ENCODE data around the gene TUBB4A. TPM values are rescaled to one million over a fixed set of nuclear protein-coding genes. Genes with fewer than 3 reads are reported as not detected.

The TUBB4A gene
- total and polyA plus RNA-seq, 2 of the 8 experiments (the other 6 are each of a cell fraction or from before 2014, with no cell fraction given) = 16.8 to 30.4 TPM

- no peak overlapping the region for H3K4me3 ChIP-seq (ENCODE audit: extremely low read depth in 1 of 4, insufficient read depth in 2 of 4, low read depth in 3 of 4, low read length in 4 of 4)
- DNase-seq (ENCODE audit: low read depth in 1 of 2, low spot score in 2 of 2) (no peak), FAIRE-seq (no peak)
- H3K27ac ChIP-seq (ENCODE audit: low read depth, low read length) = no peak overlapping the region
- ChIA-PET POLR2A (ENCODE audit: partially characterized antibody) (interaction anchor here (1.0 to 1.4 kb wide), 2 partner anchors 11 to 20 kb away, joined by 3 read pairs; no protein-coding TSS in a partner anchor), CTCF (ENCODE audit: partially characterized antibody) (interaction anchor here (1.0 kb wide), 1 partner anchor 8 kb away, joined by 4 read pairs; no protein-coding TSS in a partner anchor)
- no peak for TF ChIP-seq CREB1 (IDR thresholded peaks at IDR 0.05)
- TF ChIP-seq TAF1 (IDR thresholded peaks at IDR 0.05; ENCODE audit: low read depth, low read length) = no peak
- no peak for TF ChIP-seq GTF2F1 (IDR thresholded peaks at IDR 0.05; ENCODE audit: borderline replicate concordance, low read depth, low read length)
- TF ChIP-seq TAF7 (optimal IDR thresholded peaks at IDR 0.05; ENCODE audit: borderline replicate concordance, low read depth, low read length) = no peak
- no peak for TF ChIP-seq CHD1 (IDR thresholded peaks at IDR 0.05; ENCODE audit: low read depth, low read length)
- TF ChIP-seq PHF8 (conservative IDR thresholded peaks at IDR 0.05; ENCODE audit: low read depth, low read length) = no peak
- no peak for TF ChIP-seq SP1 (IDR thresholded peaks at IDR 0.05; ENCODE audit: low read depth, low read length)
- TF ChIP-seq ATF2 (IDR thresholded peaks at IDR 0.05; ENCODE audit: low read length) = no peak
- no peak for TF ChIP-seq SIRT6 (IDR thresholded peaks at IDR 0.05; ENCODE audit: low read length)
- no peak for TF ChIP-seq ASH2L (IDR thresholded peaks at IDR 0.05; ENCODE audit: low read length)
- peaks cover 0 to under 1% (median 0%) of the 10 kb centered on the region in 4 experiments; a peak in 2 of 7 replicates for H3K4me1 ChIP-seq (replicated peaks in 1 of 4; ENCODE audit: control insufficient read depth in 3 of 4, insufficient read depth in 4 of 4, low read length in 3 of 4)
- no peaks in the 10 kb centered on the region for H4K20me1 ChIP-seq (replicated peaks in 1 of 2; ENCODE audit: control insufficient read depth in 1 of 2, insufficient read depth in 2 of 2, low read length in 2 of 2)
- no peak overlapping the region for H2BK15ac ChIP-seq (ENCODE audit: low read length)
- H4K8ac ChIP-seq (ENCODE audit: extremely low read depth, insufficient read depth, low read length) = no peak overlapping the region
- H3K18ac ChIP-seq (ENCODE audit: extremely low read depth, low read length) = no peak overlapping the region
- no peak overlapping the region for H2AK5ac ChIP-seq (ENCODE audit: low read depth, low read length)
- no peak overlapping the region for H2BK20ac ChIP-seq (ENCODE audit: low read length)
- H4K91ac ChIP-seq (replicated peaks; ENCODE audit: insufficient read length, low read length) = no peak overlapping the region
- peaks cover 0 to 5% (median under 1%) of the 10 kb centered on the region in 4 experiments; a peak in 1 of 8 replicates for H3K36me3 ChIP-seq (ENCODE audit: control insufficient read depth in 2 of 4, insufficient read depth in 4 of 4, low read length in 3 of 4)
- H3K9ac ChIP-seq (replicated peaks in 1 of 4; ENCODE audit: extremely low read depth in 1 of 4, low read depth in 3 of 4, low read length in 3 of 4) = no peak overlapping the region
- no peaks in the 10 kb centered on the region for H3K23me2 ChIP-seq (ENCODE audit: low read depth, low read length)
- H3K14ac ChIP-seq (ENCODE audit: insufficient read length) = no peak overlapping the region
- no peak overlapping the region for H2AFZ ChIP-seq (ENCODE audit: low read length)
- H3K79me2 ChIP-seq (ENCODE audit: control insufficient read depth in 1 of 2, insufficient read depth in 2 of 2, low read length in 2 of 2) = no peaks in the 10 kb centered on the region
- H4K5ac ChIP-seq (ENCODE audit: insufficient read length, low read depth, low read length) = no peak overlapping the region
- H3K23ac ChIP-seq (ENCODE audit: insufficient read length) = no peak overlapping the region
- H3K4me2 ChIP-seq (ENCODE audit: insufficient read depth in 1 of 2, low read depth in 2 of 2, low read length in 2 of 2) = no peak overlapping the region
- peaks cover 0 to 2% (median 0%) of the 10 kb centered on the region in 4 experiments; a peak in 4 of 7 replicates for H3K27me3 ChIP-seq (replicated peaks in 1 of 4; ENCODE audit: control insufficient read depth in 3 of 4, extremely low read depth in 1 of 4, insufficient read depth in 3 of 4, low read length in 3 of 4)
- WGBS, 2 experiments (ENCODE audit: extremely low coverage in 1 of 2, insufficient coverage in 1 of 2, insufficient read length in 1 of 2, insufficient replicate concordance in 2 of 2, low coverage in 1 of 2, low lambda C conversion rate in 2 of 2, missing lambda C conversion rate in 1 of 2) = 93% methylated on average over 19 of the region's 19 CpGs; no CpG with 5 or more reads in 1 of the 2 experiments
- H2BK120ac ChIP-seq (replicated peaks; ENCODE audit: low read depth, low read length) = no peak overlapping the region
- H2BK12ac ChIP-seq (ENCODE audit: low read depth, low read length) = no peak overlapping the region
- no peak overlapping the region for H3K56ac ChIP-seq (replicated peaks; ENCODE audit: insufficient read length, low read depth, low read length)
- H3K4ac ChIP-seq (replicated peaks; ENCODE audit: insufficient read length, low read depth, low read length) = no peak overlapping the region
- no peaks in the 10 kb centered on the region for H3K79me1 ChIP-seq (ENCODE audit: low read depth, low read length)
- no peaks in the 10 kb centered on the region for H3K9me3 ChIP-seq (ENCODE audit: insufficient read depth in 2 of 2, low read depth in 1 of 2, low read length in 1 of 2)
- no peak overlapping the region for H2BK5ac ChIP-seq (ENCODE audit: low read depth, low read length)
These were observed 6.2 kb downstream of the TUBB4A start for GRCh38 chr19:6495947-6496346.

All from H1 (cell line).